Activated T-helper 1 cell treated with anti-CD3 and anti-CD28 coated beads, Interleukin-12 subunit alpha, Interleukin-12 subunit beta, Interleukin-2, Interleukin-4 antibody, amounts not matched to agents 30 ng/mL and 10 ng/mL and 1 ng/mL, durations not matched to agents 14 hours and 24 hours and 36 hours (primary cell): Measurements from ENCODE around the gene REPS1. TPM values are rescaled to one million over a fixed set of nuclear protein-coding genes. Genes with fewer than 3 reads are reported as not detected.
A peak's percentile ranks its signal among the peaks of the same experiment; 100 is the strongest.
"Not testable (repeated sequence)": the region's sequence is repeated elsewhere in the genome, so short reads cannot be mapped to it uniquely, and the experiment has no call there.

Experiments
- DNase-seq: peaks from one replicate; pipeline ENCODE4 v3.0.0; 2021; ENCODE audit warnings: low spot score
- H3K27ac Mint-ChIP-seq: one replicate; pipeline ENCODE4 v1.8.0; 2021; ENCODE audit warnings: mild to moderate bottlenecking, mixed read lengths
- H3K27me3 Mint-ChIP-seq: one replicate; pipeline ENCODE4 v1.8.0; 2022; ENCODE audit warnings: mild to moderate bottlenecking, moderate library complexity, mixed read lengths; ENCODE audit not compliant: insufficient read depth
- H3K36me3 Mint-ChIP-seq: one replicate; pipeline ENCODE4 v1.8.0; 2021; ENCODE audit warnings: low read depth, mixed read lengths
- H3K4me1 Mint-ChIP-seq: one replicate; pipeline ENCODE4 v1.8.0; 2021; ENCODE audit warnings: low read depth, mixed read lengths
- H3K4me3 Mint-ChIP-seq: one replicate; pipeline ENCODE4 v1.8.0; 2021; ENCODE audit warnings: mild to moderate bottlenecking, moderate library complexity, mixed read lengths
- H3K9me3 Mint-ChIP-seq: one replicate; pipeline ENCODE4 v1.8.0; 2021; ENCODE audit warnings: mixed read lengths
- intact Hi-C: fragments of 100-400 bp; cut with micrococcal nuclease; formaldehyde crosslinking; loops from one replicate; pipeline ENCODE4 v1.15.1; 2024
- total RNA-seq: library from RNA; stranded (reverse); gene quantifications from 2 replicates; pipeline ENCODE4 v1.2.3, GENCODE V29; 2022

Gene REPS1
- total RNA-seq, 1 donor from 2014 or later: 74.6 TPM

DNA sequence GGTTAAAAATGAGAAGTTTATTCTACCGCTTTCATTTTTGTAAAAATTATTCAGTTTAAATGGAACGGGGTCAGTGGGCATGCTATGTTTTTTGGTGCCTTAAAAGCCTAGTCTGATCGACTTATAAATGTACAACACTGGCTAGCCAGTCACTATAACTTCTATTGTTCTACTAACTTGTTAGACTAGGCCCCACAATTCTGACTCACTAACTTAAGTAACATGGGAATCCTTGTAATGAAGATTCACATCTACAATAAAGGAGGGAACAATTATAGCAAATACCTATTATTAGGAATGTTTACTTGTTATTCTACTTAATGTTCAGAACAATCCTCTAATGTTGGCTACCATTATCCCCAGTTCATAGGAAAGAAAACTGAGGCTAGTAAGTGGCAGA lies 28.5 kb downstream of the REPS1 start:
- Mint-ChIP-seq H3K4me1 (peaks cover 42% of the 10 kb centered on the region), H3K27ac (no peak overlapping the region), H3K9me3 (no peaks in the 10 kb centered on the region), H3K36me3 (peaks cover 2% of the 10 kb centered on the region), H3K27me3 (no peaks in the 10 kb centered on the region), H3K4me3 (no peak overlapping the region)
- intact Hi-C loops: no loop called here
- DNase-seq: no peak

DNA sequence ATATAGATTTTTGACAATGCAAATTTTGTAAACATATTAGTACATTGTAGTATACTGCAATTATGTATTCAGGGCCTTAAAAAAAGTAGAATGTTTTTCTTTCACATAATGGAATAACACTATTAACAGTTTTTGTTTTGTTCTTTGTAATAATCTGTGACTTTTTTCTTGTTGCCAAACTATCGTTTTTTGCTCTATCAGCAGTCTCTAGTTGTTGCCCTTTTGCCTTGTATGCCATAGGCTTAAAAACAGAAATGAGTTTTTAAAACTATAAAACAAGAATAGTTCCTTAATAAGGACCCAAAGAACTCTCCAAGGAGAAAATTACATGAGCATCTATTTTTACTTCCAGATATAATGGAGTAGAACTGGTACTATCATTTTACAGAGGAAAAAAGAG lies 29.5 kb downstream of the REPS1 start:
- no peak overlapping the region for H3K27ac Mint-ChIP-seq
- DNase-seq: no peak
- H3K4me3 Mint-ChIP-seq: peak overlapping the region; percentile 10
- peaks cover 5% of the 10 kb centered on the region for H3K9me3 Mint-ChIP-seq
- H3K36me3 Mint-ChIP-seq: peaks cover 6% of the 10 kb centered on the region
- no peaks in the 10 kb centered on the region for H3K27me3 Mint-ChIP-seq
- peaks cover 48% of the 10 kb centered on the region for H3K4me1 Mint-ChIP-seq
- intact Hi-C loops: no loop called here

DNA sequence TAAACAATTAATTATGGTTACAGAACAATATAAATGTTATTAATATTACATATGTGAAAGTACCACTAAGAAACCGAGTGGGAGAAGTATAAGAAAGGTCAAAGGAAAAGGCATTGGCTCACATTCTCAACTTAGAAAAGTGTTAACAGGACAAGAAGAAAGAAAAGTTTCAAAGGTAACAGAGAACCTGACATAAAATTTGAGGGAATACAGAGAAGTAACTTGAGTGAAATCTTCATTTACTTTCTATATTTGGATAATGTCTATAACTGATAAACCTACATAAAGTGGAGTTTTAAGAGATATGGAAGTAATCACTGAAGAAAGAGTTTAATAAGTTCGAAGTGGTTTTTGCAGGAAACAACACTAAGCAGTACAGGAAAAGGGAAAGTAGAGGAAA lies 30.1 kb downstream of the REPS1 start:
- Mint-ChIP-seq H3K36me3 (peaks cover 11% of the 10 kb centered on the region), H3K27me3 (no peaks in the 10 kb centered on the region), H3K4me1 (peaks cover 54% of the 10 kb centered on the region), H3K9me3 (peaks cover 5% of the 10 kb centered on the region), H3K27ac (peak overlapping the region; percentile 20), H3K4me3 (peak overlapping the region; percentile 10)
- no peak for DNase-seq
- intact Hi-C loops: no loop called here

DNA sequence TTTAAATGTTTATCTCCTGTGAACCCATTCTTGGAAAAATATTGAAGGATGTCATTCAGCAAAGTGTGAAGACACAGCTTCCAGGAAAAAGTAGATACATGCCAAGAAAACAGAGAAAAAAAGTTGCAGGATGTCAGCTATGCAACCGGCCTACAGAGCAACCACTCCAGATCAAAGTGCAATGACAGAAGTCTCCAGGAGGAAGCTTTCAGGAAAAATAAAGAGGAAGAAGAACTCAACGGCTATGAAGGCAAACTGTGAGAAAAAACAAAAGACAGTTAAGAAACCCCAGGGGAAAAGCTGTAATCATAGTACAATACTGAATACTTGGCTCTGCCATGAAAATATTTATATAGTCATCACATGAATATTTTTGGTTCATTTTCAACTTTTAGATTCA lies 30.6 kb downstream of the REPS1 start:
- H3K27me3 Mint-ChIP-seq: no peaks in the 10 kb centered on the region
- no peak for DNase-seq
- H3K36me3 Mint-ChIP-seq: peaks cover 11% of the 10 kb centered on the region
- H3K4me3 Mint-ChIP-seq: no peak overlapping the region
- intact Hi-C loops: no loop called here
- peaks cover 56% of the 10 kb centered on the region for H3K4me1 Mint-ChIP-seq
- no peak overlapping the region for H3K27ac Mint-ChIP-seq
- peaks cover 5% of the 10 kb centered on the region for H3K9me3 Mint-ChIP-seq

DNA sequence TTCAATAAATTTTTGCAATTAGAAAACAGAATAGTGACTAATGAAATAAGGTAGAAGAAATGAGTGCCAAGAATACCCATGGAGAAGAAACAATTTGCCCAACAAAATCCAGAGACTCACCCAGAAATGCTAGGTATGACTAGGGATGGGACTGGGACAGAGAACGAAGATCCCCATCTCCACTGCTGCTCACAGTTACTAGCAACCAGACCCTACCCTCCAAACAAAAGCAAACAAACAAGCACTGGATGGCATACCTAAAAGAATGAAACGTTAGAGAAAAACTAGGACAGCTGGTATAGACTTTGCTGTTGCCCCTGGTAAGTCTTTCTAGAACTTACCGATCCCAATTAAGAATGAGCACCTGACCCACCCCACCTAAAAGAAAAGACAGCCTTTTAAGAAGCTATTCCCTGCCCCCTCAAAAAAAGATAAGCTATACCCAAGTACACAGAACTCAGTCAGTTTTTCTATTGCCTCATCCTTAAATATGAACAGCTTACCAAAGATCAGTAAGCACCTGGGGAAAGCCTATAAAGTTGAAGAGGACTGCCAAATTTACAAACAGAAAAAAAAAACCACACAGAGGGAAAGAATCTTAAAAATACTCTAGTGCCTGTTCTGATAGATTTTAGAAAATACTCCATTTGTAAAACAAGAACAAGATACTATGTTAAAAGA lies 31.7 kb downstream of the REPS1 start:
- intact Hi-C loops: no loop called here
- no peak overlapping the region for H3K4me3 Mint-ChIP-seq
- H3K27ac Mint-ChIP-seq: no peak overlapping the region
- peaks cover 5% of the 10 kb centered on the region for H3K9me3 Mint-ChIP-seq
- peaks cover 11% of the 10 kb centered on the region for H3K36me3 Mint-ChIP-seq
- DNase-seq: no peak
- H3K4me1 Mint-ChIP-seq: peaks cover 64% of the 10 kb centered on the region
- no peaks in the 10 kb centered on the region for H3K27me3 Mint-ChIP-seq

DNA sequence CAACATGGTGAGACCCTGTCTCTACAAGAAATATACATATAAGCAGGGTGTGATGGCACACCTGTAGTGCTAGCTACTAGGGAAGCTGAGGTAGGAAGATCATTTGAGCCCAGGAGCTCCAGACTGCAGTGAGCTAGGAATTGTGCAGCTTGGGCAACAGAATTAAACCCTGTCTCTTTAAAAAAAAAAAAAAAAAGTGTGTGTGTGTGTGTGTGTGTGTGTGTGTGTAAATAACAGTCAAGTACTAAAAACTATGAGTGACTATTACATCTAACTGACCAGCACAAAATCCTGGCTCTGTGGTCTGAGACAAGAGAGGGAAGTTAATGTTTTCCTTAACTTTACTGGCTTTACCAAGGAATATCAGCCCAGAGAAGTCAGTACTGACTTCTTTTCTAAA lies 32.8 kb downstream of the REPS1 start:
- H3K4me1 Mint-ChIP-seq: peaks cover 64% of the 10 kb centered on the region
- no peak overlapping the region for H3K27ac Mint-ChIP-seq
- peaks cover 11% of the 10 kb centered on the region for H3K36me3 Mint-ChIP-seq
- H3K9me3 Mint-ChIP-seq: peaks cover 5% of the 10 kb centered on the region
- H3K4me3 Mint-ChIP-seq: no peak overlapping the region
- no peaks in the 10 kb centered on the region for H3K27me3 Mint-ChIP-seq
- intact Hi-C loops: no loop called here
- DNase-seq: no peak

DNA sequence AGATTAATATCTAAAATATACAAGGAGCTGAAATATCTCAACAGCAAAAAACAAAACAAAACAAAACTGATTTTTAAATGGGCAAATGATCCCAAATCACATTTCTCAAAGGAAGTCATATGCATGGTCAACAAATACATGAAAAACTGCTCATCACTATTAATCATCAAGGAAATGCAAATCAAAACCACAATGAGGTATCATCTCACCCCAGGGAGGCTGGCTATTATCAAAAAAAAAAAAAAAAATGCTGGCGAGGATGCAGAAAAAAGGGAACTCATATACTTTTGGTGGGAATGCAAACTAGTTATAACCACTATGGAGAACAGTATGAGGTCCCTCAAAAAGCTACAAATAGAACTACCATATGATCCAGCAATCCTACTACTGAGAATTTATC lies 34.6 kb downstream of the REPS1 start:
- intact Hi-C loops: no loop called here
- no peak for DNase-seq
- peaks cover 5% of the 10 kb centered on the region for H3K9me3 Mint-ChIP-seq
- no peak overlapping the region for H3K4me3 Mint-ChIP-seq
- H3K36me3 Mint-ChIP-seq: peaks cover 14% of the 10 kb centered on the region
- H3K27me3 Mint-ChIP-seq: no peaks in the 10 kb centered on the region
- H3K4me1 Mint-ChIP-seq: peaks cover 69% of the 10 kb centered on the region
- no peak overlapping the region for H3K27ac Mint-ChIP-seq

DNA sequence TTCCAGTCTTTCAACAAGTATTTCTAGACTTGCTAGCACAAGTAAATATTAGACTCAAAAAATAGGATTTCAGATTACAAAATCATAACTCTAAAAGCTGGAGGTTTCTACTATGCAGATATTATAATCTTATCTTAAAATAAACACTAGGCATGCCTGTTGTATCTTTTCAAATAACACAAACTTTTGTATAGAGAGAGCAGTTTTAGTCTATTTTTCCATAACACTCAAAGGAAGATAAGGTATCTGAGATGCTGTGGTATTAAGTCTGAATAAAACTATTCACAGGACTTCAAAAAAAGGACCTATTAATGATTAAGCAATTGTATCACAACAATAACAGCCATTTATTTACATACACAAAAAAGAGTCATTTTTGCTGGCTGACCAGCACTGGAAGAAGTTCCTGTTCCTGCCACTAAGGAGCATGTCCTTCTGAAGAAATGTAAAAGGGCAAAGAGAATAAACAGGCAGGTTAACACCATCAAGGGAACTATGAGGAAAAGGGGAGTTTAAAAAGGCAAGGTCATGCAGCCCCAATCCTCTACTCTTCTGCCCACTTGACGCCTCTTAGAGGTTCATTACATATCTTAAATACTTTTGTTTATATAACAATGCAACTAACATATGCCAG lies 39.4 kb downstream of the REPS1 start:
- H3K27me3 Mint-ChIP-seq: no peaks in the 10 kb centered on the region
- no peak overlapping the region for H3K27ac Mint-ChIP-seq
- no peak for DNase-seq
- peaks cover 82% of the 10 kb centered on the region for H3K4me1 Mint-ChIP-seq
- H3K9me3 Mint-ChIP-seq: no peaks in the 10 kb centered on the region
- H3K36me3 Mint-ChIP-seq: peaks cover 29% of the 10 kb centered on the region
- no peak overlapping the region for H3K4me3 Mint-ChIP-seq
- intact Hi-C loops: loop anchor here (5.0 to 10.0 kb wide), 2 partner anchors 199 to 346 kb away; partner anchors contain the start of gene TXLNB

DNA sequence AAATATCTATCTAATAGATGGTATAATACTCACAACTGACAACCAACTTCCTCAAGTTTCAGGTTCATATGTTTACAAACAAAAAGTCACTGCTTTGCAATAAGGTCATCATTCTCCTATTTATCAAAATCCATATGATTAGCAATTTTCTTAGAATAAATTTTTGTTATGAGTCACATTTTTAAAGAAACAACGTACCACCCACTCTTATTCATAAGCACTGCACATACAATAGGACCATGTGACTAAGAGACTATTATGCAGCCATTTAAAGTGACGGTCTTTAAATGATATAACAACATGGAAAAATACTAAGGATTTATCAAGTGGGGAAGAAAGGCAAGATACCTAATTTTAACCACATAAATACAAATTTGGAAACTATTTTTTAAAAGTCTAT lies 40.0 kb downstream of the REPS1 start:
- intact Hi-C loops: loop anchor here (5.0 to 10.0 kb wide), 2 partner anchors 199 to 347 kb away; partner anchors contain the start of gene TXLNB
- no peaks in the 10 kb centered on the region for H3K9me3 Mint-ChIP-seq
- peaks cover 29% of the 10 kb centered on the region for H3K36me3 Mint-ChIP-seq
- no peak for DNase-seq
- peaks cover 80% of the 10 kb centered on the region for H3K4me1 Mint-ChIP-seq
- no peaks in the 10 kb centered on the region for H3K27me3 Mint-ChIP-seq
- H3K4me3 Mint-ChIP-seq: no peak overlapping the region
- peak overlapping the region; percentile 52 for H3K27ac Mint-ChIP-seq

DNA sequence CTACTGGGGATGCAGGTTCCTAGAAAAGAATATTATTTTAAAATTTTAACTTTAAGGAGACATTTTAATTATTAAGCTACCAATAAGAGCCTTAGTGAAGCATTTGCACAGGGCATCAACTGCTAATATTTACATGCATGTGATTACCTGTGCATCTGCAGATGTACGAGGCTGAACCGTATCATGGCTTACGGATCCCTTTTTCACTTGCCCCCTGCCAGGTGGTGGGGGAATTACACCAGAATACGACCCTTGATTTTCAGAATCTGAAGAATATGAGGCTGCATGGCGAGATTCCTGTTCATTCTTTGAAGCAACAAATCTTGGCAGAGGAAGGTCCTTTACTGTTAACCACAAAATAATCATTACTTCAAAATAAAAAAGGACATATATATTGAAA lies 42.7 kb downstream of the REPS1 start:
- intact Hi-C loops: loop anchor here (2.0 to 10.0 kb wide), 3 partner anchors 202 to 1641 kb away; partner anchors contain the start of gene TXLNB
- Mint-ChIP-seq H3K4me3 (no peak overlapping the region), H3K36me3 (peaks cover 34% of the 10 kb centered on the region)

DNA sequence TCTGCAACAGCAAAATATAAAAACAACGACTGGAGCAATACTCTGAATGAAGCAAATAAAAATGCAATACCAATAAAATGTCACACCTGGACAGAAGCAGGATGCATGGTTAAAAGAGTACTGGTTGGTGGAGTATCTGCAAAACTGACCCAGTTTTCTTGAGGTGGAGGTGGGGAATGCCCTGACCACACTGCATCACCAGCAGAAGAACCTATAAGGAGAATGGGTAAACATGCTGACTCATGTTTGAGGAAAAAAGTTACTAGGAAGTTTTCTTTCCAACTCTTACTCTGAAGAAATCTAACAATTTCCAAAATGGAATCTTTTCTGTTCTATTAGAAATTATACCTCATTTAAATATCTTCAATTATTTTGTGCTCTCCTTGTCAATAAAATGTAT lies 43.6 kb downstream of the REPS1 start:
- H3K27me3 Mint-ChIP-seq: no peaks in the 10 kb centered on the region
- H3K4me3 Mint-ChIP-seq: peak overlapping the region; percentile 17
- H3K9me3 Mint-ChIP-seq: no peaks in the 10 kb centered on the region
- H3K4me1 Mint-ChIP-seq: peaks cover 63% of the 10 kb centered on the region
- DNase-seq: peak; percentile 21
- peaks cover 37% of the 10 kb centered on the region for H3K36me3 Mint-ChIP-seq
- H3K27ac Mint-ChIP-seq: peak overlapping the region; percentile 53
- intact Hi-C loops: loop anchor here (2.0 to 10.0 kb wide), 2 partner anchors 350 to 1642 kb away; partner anchors contain the start of gene TXLNB

More for the DNA sequence above, 42.7 kb downstream of the REPS1 start:
- Mint-ChIP-seq H3K9me3 (no peaks in the 10 kb centered on the region), H3K27ac (peak overlapping the region; percentile 63), H3K4me1 (peaks cover 70% of the 10 kb centered on the region), H3K27me3 (no peaks in the 10 kb centered on the region)
- DNase-seq: no peak

DNA sequence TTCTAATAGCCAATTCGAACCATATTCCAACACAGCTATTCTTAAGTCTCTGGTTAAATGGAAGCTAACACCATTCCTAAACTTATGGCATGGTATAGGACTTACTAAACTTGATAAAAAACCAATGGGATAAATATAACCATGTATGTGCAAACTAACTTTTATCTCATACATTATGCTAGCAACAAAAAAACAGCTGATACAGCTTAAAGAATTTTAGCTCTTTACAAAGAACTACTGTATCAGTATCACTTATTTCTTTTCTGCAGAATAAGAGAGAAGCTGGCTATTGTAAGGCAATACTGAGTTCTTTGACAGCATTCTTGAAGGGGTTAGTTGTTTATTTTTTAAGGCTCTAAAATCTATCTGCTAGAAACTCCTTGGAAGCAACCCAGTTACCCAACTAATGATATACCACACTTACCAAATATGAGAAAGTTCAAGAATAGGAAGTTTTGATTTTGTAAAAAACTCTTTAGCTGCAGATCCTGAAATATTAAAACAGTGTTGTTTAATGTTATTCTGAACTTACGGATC lies 44.9 kb downstream of the REPS1 start:
- peaks cover 40% of the 10 kb centered on the region for H3K36me3 Mint-ChIP-seq

DNA sequence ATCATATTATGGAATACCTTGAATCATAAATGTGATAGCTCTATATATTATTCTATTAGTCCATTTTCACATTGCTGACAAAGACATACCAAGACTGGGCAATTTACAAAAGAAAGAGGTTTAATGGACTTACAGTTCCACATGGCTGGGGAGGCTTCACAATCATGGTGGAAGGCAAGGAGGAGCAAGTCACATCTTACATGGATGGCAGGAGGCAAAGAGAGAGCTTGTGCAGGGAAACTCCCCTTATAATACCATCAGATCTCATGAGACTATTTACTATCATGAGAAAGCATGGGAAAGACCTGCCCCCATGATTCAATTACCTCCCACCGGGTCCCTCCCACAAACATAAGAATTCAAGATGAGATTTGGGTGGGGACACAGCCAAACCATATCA lies 51.2 kb downstream of the REPS1 start:
- intact Hi-C loops, H3K9me3 Mint-ChIP-seq, H3K27me3 Mint-ChIP-seq: not testable (repeated sequence)

More for the DNA sequence above, 44.9 kb downstream of the REPS1 start:
- intact Hi-C loops: loop anchor here (10.0 kb wide), 1 partner anchor 352 kb away; the partner anchor contains the start of gene TXLNB
- Mint-ChIP-seq H3K4me3 (no peak overlapping the region), H3K9me3 (no peaks in the 10 kb centered on the region), H3K27ac (no peak overlapping the region), H3K4me1 (peaks cover 50% of the 10 kb centered on the region), H3K27me3 (no peaks in the 10 kb centered on the region)
- no peak for DNase-seq

More for the DNA sequence above, 51.2 kb downstream of the REPS1 start:
- not testable (repeated sequence) for H3K4me1 Mint-ChIP-seq, H3K27ac Mint-ChIP-seq, DNase-seq, H3K4me3 Mint-ChIP-seq
- H3K36me3 Mint-ChIP-seq: peaks cover 38% of the 10 kb centered on the region
